Sigmoid colon (tissue), 4 donors: Measurements from ENCODE around the gene CLTRN.

Experiments
- CTCF ChIP-seq, 4 experiments: fragments of 450-650 bp in 3 of 4; fragments of 200-600 bp in 1 of 4; IDR thresholded peaks; one replicate each; pipeline ENCODE4 v1.5.1; 2016 to 2019; ENCODE audit warnings: antibody characterized with exemption in 4 of 4, mild to moderate bottlenecking in 3 of 4, moderate library complexity in 2 of 4
- POLR2AphosphoS5 ChIP-seq, 4 donors: sonication (generic); formaldehyde crosslinking; IDR thresholded peaks; one replicate each; pipeline ENCODE4 v1.6.1; 2017; ENCODE audit warnings: antibody characterized with exemption in 4 of 4

GRCh38 chrX:15579778-15580747 is 84.5 kb downstream of the CLTRN start:
- no peak for TF ChIP-seq CTCF (IDR thresholded peaks at IDR 0.05)
- no peak for TF ChIP-seq POLR2AphosphoS5 (IDR thresholded peaks at IDR 0.05)
